T-helper 2 cell (primary cell): ENCODE data around the gene ZNF593.
A peak's percentile ranks its signal among the peaks of the same experiment; 100 is the strongest.

Source experiments
- DNase-seq, 5 experiments: peaks; one replicate each; pipeline versions ENCODE4 v3.0.0 to v3.0.0-alpha.2; 2012 to 2022

ZNF593 gene

DNA sequence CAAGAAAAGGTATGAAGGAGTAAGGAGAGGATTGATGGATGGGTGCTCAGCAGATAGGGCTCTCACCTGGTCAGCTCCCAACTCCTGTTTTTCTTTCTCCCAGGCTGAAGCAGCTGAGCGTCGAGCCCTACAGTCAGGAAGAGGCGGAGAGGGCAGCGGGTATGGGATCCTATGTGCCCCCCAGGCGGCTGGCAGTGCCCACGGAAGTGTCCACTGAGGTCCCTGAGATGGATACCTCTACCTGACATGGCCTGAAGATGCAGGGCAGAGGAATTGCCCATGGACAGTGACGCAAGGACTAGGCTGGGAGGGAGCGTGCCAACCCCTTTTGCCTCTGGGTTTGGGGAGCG, 739 bp downstream of the ZNF593 start:
- DNase-seq = no peak

DNA sequence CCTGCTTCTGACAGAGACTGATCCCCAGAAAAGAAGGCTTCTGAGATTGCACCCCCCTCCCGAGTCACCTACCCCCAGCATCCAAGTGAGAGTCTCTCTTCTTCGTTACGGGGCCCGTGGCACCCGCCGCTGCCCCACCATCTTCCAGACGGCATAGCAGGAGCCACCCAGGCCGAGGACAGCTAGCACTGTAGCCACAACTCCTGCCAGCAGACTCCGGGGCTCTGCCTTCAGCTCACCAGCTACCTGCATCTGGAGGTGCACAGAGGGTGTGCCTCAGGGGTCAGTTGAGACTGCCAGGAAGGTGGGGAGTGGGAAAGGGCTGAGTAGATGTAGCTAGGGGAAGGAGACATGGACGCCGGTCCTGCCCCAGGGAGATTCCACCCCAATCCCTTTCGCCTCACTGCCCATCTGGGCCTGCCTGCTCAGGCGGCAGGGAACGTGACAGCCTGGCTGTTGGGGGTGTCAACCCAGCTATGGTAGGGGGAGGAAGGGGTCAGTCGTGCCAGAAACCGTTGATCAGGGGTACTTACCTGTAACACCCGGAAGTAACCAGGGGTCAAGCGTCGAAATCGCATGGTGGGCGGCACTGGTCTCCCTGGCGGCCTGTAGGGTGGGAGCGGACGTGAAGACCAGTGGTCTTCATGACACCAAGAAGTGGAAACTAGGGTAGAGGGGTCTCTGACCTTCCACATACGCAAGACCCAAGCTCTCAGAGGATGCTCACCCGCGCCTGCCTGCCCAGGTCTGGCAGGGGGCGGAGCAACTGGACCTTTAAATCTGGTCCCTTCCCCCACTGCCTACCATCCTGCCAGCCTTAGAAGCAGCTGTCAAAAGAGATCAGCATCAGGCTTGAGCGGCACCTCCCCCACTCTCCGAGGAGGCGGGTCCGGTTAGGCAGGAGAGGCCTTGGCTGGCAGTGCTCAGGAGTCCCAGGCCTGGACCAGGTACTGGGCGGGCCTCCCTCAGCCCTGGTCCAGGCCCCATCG, 1.7 kb downstream of the ZNF593 start, which contains the start of gene ZNF593OS:
Gene ZNF593OS, minus strand, starts transcription at position 749 of the 989 bp plus-strand sequence. Its CDS starts 171 bp downstream, at position 578.
- DNase-seq = no peak

DNA sequence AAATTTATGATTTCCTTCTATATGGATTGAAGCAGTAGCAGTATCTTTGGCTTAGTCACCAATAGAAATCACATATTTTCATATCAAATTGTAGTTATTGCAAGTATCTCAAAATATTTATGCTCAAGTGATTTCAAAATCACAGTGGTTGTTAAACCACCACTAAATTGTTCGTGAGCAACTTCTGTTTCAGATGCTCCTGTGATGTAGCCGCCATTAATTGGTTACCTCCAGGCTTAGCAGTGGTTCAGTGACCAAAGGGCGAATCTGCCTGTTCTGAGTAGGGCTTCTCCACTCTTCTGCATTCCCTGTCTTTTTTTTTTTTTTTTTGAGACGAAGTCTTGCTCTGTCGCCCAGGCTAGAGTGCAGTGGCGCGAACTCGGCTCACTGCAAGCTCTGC, 5.6 kb downstream of the ZNF593 start:
- no peak for DNase-seq

DNA sequence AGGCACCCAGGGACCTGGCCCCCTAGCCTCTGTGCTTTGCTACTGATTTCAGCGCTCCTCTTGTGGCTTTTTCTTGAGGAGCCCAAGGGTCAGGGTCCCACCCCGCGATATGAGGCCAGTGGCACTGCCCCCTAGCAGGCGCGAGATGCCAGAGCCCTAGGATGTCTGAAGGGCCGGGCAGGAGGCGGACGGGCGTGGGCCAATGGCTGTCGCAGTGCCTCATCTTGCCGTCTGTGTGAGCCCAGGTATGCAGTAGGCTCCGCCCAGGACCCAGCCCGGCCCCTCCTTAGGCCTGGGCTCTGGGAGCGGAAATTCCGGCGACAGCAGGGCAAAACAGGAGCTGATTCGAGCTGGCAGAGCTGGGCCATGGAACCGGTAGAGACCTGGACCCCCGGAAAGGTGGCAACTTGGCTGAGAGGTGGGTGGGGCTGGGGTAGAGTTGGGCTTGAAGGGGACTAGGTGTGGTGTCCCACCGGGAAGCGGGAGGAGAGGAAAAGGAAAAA, 7.5 kb downstream of the ZNF593 start, which contains the start of gene CNKSR1:
Gene CNKSR1, plus strand, starts transcription at position 310 of the 503 bp plus-strand sequence. Its CDS starts 57 bp downstream, at position 367.
- peak in 1 of 5 experiments; percentile 24 for DNase-seq

DNA sequence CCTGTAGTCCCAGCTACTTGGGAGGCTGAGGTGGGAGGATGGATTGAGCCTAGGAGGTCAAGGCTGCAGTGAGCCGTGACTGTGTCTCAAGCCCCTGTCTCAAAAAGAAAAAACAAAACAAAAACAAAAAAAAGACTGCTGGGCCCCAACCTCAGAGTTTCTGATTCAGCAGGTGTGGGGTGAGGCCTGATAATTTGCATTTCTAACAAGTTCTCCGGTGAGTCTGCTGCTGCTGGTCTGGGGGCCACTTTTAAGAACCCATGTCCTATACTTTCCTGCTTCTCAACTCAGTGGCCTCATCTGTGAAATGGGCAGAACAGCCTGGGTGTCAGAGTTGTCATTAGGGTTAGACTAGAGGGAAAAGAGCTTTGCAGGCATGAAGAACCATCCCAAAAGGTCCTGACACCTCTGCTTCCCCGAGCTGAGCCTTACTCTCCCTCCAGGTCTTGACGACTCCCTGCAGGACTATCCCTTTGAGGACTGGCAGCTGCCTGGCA, 10.3 kb downstream of the ZNF593 start:
- no peak for DNase-seq

DNA sequence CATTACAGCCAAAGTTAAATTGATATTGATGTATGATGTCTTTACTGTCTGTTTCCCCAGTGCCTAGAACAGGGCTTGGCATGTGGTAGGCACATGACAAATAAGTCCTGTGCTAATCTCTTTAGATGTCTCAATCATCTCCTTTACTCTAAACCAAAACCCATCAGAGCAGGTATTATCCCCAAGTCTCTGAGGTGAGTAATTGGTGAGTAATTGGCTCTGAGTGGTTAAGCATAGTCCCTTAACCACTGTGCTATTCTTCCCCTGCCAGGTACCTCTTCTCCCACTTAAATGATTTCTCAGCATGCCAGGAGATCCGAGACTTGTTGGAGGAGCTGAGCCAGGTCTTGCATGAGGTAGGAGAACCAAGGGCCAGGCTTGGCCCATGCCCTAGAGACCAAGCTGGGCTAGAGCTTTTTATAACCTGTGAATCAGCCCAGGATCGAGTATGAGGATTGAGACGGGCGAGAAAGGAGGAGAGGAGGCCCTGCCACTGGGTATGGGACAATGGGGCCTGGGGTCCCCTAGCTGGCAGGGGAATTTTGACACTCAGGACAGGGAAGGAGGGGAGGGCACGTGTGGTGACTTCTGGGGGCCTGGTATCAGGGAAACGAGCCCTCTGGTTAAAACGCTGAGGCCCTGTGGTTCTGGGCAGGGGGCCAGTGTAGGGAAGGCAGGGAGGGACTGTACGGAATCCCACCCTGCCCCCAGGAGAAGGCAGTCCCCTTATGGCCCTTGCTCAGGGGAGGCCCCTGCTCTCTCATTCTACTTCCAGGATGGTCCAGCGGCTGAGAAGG, 12.1 kb downstream of the ZNF593 start:
- no peak for DNase-seq

DNA sequence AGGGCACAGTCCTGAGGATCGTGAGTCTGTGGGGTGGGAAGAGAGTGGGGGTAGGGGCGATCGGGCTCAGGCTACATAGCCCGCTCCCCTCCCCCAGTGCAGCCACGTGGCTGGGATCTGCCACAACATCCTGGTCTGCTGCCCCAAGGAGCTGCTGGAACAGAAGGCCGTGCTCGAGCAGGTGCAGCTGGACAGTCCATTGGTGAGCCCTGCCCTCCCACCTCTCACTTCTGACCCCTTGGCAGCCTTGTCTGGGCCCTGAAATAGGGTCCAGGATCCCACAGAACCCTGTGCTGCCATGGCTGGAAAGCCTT, 12.6 kb downstream of the ZNF593 start:
- DNase-seq = no peak

DNA sequence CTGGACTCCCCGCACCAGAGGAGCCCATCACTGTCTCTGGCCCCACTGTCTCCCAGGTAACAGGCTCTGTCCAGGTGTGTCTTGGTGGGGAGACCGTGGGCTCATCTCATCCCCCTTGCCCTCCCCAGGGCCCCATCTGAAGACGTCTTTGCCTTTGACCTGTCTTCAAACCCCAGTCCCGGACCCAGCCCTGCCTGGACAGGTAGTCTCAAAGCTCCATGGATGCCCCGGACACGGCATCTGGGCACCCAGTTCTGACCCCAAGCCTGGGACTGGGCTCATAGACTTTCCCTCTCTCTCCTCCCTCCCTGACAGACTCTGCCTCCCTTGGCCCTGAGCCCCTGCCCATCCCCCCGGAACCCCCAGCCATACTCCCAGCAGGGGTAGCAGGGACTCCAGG, 14.4 kb downstream of the ZNF593 start:
- no peak for DNase-seq

DNA sequence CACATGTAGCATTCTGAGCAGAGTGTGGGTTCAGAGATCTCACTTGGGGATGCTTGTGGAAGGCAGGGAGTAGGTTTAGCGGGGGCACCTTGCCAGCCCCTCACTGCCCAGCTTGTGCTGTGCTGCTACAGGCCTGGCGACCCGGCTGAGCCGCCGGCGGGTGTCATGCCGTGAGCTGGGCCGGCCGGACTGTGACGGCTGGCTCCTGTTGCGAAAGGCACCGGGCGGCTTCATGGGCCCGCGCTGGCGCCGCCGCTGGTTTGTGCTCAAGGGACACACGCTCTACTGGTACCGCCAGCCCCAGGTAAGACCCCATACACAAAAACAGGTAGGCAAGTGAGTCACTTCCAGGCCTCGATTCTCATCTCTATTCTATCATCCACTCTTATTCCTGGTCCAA, 15.2 kb downstream of the ZNF593 start:
- no peak for DNase-seq

DNA sequence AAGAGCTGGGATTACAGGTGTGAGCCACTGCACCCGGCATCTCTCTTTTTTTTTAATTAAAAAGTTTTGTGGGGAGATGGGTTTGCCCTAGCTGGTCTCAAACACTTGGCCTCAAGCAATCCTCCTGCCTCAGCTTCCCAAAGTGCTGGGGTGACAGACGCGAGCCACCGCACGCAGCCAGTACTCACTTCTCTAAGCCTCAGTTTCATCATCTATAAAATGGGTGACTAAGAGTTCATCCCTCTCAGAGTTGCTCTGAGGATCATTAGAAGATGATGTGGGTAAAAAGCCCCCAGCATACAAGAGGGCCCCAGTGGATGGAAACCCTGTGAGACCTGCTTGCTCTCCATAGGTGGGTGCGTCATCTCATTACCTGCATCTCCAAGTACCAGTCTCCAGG, 18.2 kb downstream of the ZNF593 start:
- no peak for DNase-seq

DNA sequence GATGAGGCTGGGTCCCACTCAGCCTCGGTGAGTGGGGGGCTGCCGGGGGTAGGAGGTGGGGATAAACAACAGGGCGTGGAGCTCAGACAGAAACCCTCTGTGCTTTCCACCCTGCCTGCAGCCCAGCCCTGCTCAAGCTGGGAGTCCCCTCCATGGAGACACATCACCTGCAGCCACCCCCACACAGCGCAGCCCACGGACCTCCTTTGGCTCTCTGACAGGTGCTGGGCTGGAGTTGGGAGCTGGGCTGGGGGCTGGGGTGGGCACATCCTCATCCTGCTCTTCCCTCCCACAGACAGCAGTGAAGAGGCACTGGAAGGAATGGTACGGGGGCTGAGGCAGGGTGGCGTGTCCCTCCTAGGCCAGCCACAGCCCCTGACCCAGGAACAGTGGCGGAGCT, 18.8 kb downstream of the ZNF593 start:
- DNase-seq = no peak

DNA sequence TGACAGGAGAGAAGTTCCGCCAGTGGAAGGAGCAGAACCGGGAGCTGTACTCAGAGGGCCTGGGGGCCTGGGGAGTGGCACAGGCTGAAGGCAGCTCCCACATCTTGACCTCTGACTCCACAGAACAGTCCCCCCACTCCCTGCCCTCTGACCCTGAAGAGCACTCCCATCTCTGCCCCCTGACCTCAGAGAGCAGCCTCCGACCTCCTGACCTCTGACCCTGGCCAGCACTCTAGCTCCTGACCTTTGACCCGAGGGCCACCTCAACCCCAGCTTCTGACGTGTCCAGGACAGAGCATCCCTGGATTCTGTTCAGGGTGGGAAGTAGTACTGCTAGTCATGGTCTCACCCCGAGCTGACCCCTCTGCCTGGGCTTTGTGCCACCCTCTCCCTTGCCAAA, 19.6 kb downstream of the ZNF593 start:
- DNase-seq = no peak

DNA sequence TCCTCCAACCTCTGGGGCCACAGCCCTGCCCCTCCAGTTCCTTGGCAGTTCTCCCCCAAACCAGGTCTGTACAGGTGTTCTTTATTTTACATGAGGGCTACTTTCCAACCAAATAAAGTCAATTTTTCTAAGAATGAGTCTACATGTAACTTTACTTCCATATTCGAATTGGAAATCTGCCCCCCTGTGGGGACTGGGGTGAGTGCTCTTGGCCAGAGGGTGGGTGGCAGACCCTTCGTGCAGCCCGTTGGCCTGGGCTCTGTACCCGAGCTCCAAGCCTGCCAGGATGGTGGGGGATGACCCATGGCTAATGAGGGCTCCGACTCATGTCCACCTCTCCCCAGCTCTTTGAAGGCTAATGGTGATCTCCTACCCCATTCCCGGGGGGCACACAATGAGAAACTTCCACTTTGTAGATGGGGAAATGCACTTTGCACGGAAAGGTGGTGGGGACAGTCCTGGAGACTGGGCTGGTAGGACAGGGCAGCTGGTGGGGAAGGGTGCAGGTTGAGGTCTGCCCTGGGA, 20.1 kb downstream of the ZNF593 start:
- DNase-seq = no peak

DNA sequence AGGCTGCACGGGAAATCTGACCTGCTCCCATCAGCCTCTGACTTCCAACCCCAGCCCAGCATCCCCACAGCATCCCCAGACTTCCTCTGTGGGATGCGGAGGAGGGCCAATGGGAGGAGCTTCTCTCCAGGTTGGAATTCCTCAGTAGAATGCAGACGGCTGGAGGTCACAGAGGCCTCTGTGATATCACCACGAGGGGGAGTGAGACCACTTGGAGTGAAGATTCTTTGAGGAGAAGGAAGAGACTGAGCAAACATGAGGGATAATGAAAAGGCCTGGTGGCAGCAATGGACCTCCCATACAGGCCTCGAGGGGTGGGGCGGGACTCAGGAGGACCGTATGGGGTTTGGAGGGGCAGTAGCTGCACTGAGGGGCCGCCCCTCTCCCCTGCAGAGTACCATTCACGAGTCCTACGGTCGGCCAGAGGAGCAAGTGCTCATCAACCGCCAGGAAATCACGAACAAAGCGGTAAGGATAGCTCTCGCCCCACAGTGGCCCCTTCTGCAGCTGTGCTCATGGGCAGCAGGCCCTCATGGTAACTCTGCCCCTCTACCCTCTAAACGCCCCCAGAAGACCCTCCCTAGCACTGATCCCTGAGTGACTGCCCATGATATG, 20.8 kb downstream of the ZNF593 start, which contains the start of gene CATSPER4:
Gene CATSPER4, plus strand, starts transcription at position 230 of the 615 bp plus-strand sequence. Its CDS starts 26 bp downstream, at position 256.
- DNase-seq = peak in 1 of 5 experiments; percentile 18

DNA sequence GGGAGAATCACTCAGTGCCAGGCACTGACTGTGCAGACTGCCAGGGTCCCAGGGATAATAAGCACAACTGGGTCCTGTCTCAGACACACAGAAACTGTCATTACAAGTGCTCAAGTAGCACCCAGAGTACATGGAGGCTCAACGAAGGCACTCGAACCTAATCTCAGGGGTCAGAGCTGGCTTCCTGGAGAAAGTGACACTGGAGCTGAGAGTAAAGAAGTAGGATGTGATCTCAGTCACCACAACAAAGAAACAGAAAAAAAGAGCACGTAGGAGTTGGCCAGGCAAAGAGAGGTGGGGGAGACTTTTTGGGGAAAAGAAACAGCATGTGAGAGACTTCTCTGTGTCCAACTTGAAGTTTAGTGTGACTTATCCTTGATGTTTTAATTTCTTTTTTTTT, 22.0 kb downstream of the ZNF593 start:
- DNase-seq = peak in 1 of 5 experiments; percentile 22

DNA sequence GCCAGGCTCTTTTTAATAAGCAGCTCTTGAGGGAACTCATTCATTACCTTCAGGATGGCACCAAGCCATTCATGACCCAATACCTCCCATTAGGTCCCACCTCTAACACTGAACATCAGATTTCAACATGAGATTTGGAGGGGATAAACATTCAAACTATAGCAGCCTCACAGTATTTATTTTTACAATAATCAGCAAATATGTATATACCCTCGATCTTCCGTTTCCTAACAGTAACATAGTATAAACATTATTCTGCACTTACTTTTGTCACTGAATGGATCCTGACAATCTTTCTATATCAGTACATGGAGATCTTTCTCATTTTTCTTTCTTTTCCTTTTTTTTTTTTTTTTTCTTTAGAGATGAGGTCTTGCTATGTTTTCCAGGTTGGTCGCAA, 26.1 kb downstream of the ZNF593 start:
- no peak for DNase-seq

DNA sequence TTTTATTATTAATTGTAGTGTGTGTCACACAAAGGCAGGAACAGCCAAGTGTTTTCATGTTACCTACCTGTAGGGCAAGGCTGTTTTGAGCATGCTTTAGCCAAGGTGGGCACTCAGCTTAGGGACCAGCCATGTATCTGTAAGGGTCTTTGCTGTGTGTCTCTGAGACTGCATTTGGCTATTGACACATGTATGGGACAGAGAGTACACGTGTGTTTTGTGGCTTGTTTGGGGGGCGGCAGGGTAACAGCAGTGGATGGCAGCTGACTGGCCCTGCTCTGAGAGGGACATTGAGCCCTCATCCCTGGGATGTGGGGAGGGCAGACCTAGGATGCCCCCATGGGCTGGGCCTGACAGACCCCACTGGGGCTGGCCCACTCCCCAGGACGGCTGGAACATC, 27.6 kb downstream of the ZNF593 start:
- DNase-seq = no peak

DNA sequence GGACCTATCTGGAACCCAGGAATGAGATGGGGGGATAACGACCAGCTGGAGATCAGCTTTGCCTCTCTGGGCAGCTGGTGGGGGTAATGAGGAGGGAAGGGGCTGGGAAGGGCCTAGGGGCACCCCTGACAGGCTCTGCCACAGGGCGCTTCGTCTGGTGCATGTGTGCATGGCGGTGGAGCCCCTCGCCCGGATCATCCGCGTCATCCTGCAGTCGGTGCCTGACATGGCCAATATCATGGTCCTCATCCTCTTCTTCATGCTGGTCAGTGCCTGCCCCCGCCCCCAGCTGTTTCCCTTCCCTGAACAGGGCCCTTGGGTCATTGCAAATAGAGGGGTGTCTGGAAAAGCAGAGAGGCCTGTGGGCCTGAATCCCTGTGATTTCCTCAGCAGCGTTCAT, 28.1 kb downstream of the ZNF593 start:
- no peak for DNase-seq

DNA sequence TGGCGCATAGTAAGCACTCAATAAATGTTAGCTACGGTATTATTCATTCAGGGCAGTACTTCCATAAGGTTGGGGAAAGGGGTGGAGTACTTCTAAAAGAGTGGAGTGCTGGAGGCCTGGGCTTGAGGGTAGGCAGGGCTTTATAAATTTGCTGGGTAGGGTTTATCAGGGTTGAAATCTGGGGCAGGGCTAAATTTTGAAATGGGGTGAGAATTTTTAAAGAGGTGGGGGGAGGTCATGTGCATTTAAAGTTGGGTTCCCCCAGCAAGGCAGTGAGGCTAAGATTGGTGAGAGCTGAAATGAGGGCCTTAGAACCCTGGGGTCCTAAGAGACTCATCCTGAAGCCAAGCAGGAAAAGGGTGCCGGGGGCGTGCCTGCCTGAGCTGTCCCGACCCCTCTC, 30.7 kb downstream of the ZNF593 start:
- DNase-seq = no peak

DNA sequence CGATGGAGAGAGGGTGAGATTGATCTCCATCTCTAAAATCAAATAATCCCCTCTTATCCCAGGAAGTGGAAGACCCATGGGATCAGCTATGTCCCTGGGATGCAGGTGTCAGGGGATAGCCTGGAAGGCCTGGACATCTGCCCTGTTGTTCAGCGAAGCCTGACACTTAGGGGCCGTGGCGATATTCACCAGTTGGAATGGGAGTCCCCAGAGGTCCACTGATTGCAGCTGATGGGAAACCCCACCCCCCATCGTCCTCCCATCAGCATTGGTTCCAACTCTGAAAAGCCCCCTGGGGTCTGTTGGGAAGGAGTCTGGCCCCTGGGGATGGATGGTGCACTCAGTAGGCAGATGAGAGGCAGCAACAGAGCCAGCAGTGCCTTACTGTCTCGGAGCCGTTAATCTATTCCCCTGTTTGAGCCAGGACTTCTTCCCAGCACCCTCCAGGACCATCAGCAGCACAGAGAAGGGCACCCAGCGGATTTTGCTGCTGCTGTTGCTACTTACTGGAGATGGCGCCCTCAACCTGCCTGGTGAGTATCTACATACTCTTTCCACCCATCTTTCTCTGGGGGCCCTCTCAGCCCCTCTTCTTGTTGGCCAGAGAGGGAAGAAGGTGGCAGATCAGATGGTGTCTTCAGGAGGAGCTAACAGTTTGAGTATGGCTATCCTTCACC, 34.1 kb downstream of the ZNF593 start:
- no peak for DNase-seq

DNA sequence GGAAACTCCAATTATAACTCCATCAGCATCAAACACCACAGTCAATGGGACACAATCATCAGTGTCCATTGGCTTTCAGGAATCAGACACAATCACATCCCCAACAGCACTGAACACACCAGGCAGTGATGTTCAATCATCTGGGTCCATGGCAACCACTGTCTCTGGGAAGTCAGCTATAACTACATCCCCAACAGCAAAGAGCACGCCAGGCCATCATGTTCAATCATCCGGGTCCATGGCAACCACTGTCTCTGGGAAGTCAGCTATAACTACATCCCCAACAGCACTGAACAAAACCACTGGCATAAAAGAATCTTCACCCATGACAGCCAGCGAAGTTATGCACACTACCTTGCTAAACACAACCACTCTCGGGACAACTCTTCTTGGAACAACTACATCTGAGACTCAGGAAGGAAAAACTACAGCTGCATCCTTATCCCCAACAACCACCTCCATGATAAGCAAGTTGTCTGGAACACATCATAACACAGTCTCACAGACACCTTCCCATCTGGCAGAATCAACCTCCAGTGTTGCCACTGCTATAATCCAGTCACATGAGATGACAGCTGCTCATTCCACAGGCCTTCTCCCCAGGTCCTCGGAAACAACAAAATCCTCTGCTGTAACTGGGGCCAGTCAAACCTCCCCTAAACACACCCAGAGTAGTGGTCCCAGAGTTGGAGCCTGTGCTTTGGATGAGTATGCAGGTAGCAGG, 40.6 kb downstream of the ZNF593 start:
- no peak for DNase-seq
